T-cell (primary cell): ENCODE data around the gene FAM180A. TPM values are rescaled to one million over a fixed set of nuclear protein-coding genes. Genes with fewer than 3 reads are reported as not detected.

Source experiments
- ATAC-seq, 4 experiments: fragments of 200-7000 bp in 3 of 4; fragments of 150-1000 bp in 1 of 4; cut with Tn5 transposase; replicated peaks in 1 of 4; 1 replicate in 3 of 4; 2 replicates in 1 of 4; pipeline ENCODE4 v1.10.0; 2021; ENCODE audit warnings: moderate library complexity in 3 of 4, mild to moderate bottlenecking in 2 of 4, moderate number of reproducible peaks in 1 of 4
- CTCF ChIA-PET, 2 donors: fragments of 300-600 bp; sonication (Branson Sonifier 250); formaldehyde crosslinking; loops; one replicate each; lab custom pipeline; 2022; ENCODE audit warnings: antibody characterized with exemption in 2 of 2; lab: Charles Lee
- POLR2A ChIA-PET, 2 donors: fragments of 300-600 bp; sonication (Branson Sonifier 250); formaldehyde crosslinking; loops; one replicate each; lab custom pipeline; 2022; ENCODE audit warnings: antibody characterized with exemption in 2 of 2; lab: Charles Lee
- DNase-seq, 35 experiments: peaks; one replicate each; pipeline versions ENCODE4 v3.0.0 to v3.0.0-alpha.2; 2013 to 2023
- H3K27ac ChIP-seq: one replicate; pipeline ENCODE4 v1.5.1; 2013; ENCODE audit warnings: low read length
- H3K27me3 ChIP-seq, 2 experiments: replicated peaks in 1 of 2; 1 replicate in 1 of 2; 2 replicates in 1 of 2; pipeline versions ENCODE4 v1.6.1 to v1.7.0; 2013; ENCODE audit warnings: low read length in 1 of 2, mixed read lengths in 1 of 2; ENCODE audit not compliant: control insufficient read depth in 2 of 2, insufficient read depth in 2 of 2; ENCODE audit errors: extremely low read depth in 1 of 2
- H3K36me3 ChIP-seq, 2 donors: 1 replicate in 1 of 2; 2 replicates in 1 of 2; pipeline versions ENCODE4 v1.6.1 to v1.7.0; 2013; ENCODE audit warnings: low read length in 1 of 2; ENCODE audit not compliant: control insufficient read depth in 2 of 2, insufficient read depth in 1 of 2; ENCODE audit errors: extremely low read depth in 1 of 2
- H3K4me1 ChIP-seq, 2 experiments: 1 replicate in 1 of 2; 2 replicates in 1 of 2; pipeline versions ENCODE4 v1.6.1 to v1.7.0; 2013; ENCODE audit warnings: low read length in 2 of 2, mixed read lengths in 1 of 2; ENCODE audit not compliant: insufficient read depth in 2 of 2, control insufficient read depth in 1 of 2; ENCODE audit errors: extremely low read depth in 1 of 2
- H3K4me3 ChIP-seq, 2 donors: 1 replicate in 1 of 2; 2 replicates in 1 of 2; pipeline versions ENCODE4 v1.5.1 to v1.7.0; 2013; ENCODE audit warnings: mild to moderate bottlenecking in 2 of 2, low read length in 1 of 2, moderate library complexity in 1 of 2; ENCODE audit not compliant: control insufficient read depth in 1 of 2; ENCODE audit errors: extremely low read depth in 1 of 2
- H3K9me3 ChIP-seq: 2 replicates; pipeline ENCODE4 v1.7.0; 2013
- H3K27ac Mint-ChIP-seq, 2 donors: one replicate each; pipeline ENCODE4 v1.8.0; 2020 to 2021; ENCODE audit warnings: mild to moderate bottlenecking in 2 of 2, mixed read lengths in 2 of 2
- H3K27me3 Mint-ChIP-seq, 2 donors: one replicate each; pipeline ENCODE4 v1.8.0; 2021 to 2022; ENCODE audit warnings: mixed read lengths in 2 of 2
- H3K36me3 Mint-ChIP-seq: one replicate; pipeline ENCODE4 v1.8.0; 2021; ENCODE audit warnings: mixed read lengths
- H3K4me1 Mint-ChIP-seq, 3 donors: one replicate each; pipeline ENCODE4 v1.8.0; 2020 to 2022; ENCODE audit warnings: mixed read lengths in 3 of 3, mild to moderate bottlenecking in 1 of 3
- H3K4me3 Mint-ChIP-seq, 3 donors: one replicate each; pipeline ENCODE4 v1.8.0; 2020 to 2022; ENCODE audit warnings: mild to moderate bottlenecking in 3 of 3, mixed read lengths in 3 of 3, moderate library complexity in 3 of 3
- H3K9me3 Mint-ChIP-seq, 3 donors: one replicate each; pipeline ENCODE4 v1.8.0; 2020 to 2022; ENCODE audit warnings: mixed read lengths in 3 of 3
- WGBS: methylation state at CpG from one replicate; pipeline ENCODE4 v1.1.5; 2013; ENCODE audit warnings: missing lambda C conversion rate; ENCODE audit not compliant: insufficient coverage; 5-methylcytosine and 5-hydroxymethylcytosine counted together
- total RNA-seq, 35 experiments: library from RNA in 6 of 35; stranded (reverse) in 6 of 35; fragments of 120-200 nt in 1 of 35; gene quantifications; one replicate each; pipeline versions ENCODE4 v1.2.1 to v1.2.4 and lab custom pipeline; 2013 to 2026

Gene FAM180A
- total RNA-seq (not detected), total RNA-seq (lab: John Stamatoyannopoulos, UW) (0 to 0.06 (median 0) reads per million in 29 experiments)
- not detected for total RNA-seq (2013)

DNA sequence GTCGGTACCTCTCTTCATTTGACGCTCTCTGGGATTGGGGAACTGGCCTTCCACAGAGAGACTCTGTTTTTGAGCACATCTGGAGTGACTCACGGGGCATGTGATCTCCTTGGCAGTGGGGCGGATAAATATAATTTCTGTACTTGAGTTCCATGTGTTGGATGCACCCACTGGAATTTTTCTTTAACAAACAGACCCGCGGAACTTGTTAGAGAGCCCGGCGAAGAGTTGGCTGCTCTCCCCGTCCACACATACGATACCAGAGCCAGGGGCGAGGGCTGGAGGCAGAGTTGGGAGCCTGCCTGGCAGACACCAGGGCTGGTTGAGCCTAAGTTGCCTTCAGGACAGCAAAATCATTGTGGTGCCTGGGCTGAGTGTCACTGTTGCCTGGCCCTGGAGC lies at the start of gene FAM180A:
TSS of gene FAM180A (minus strand) at position 44 of the 400 bp plus-strand sequence. CDS start 233 bp downstream, outside the sequence.
- no peaks in the 10 kb centered on the region for H3K9me3 Mint-ChIP-seq
- DNase-seq: no peak
- ATAC-seq: no peak
- no peak within 1 kb of the TSS for H3K27ac Mint-ChIP-seq
- Histone ChIP-seq H3K27me3 (peaks cover 0 to 13% of the 10 kb centered on the region in 2 experiments), H3K4me3 (no peak within 1 kb of the TSS), H3K4me1 (no peaks in the 10 kb centered on the region), H3K9me3 (no peaks in the 10 kb centered on the region), H3K27ac (no peak within 1 kb of the TSS), H3K36me3 (no peaks in the 10 kb centered on the region)
- peaks cover 6 to 22% of the 10 kb centered on the region in 2 donors for H3K27me3 Mint-ChIP-seq
- no peaks in the 10 kb centered on the region for H3K4me1 Mint-ChIP-seq
- ChIA-PET POLR2A (no interaction called here), CTCF (no interaction called here)
- no peaks in the 10 kb centered on the region for H3K36me3 Mint-ChIP-seq
- 90% methylated on average over 10 of the region's 11 CpGs for WGBS
- no peak within 1 kb of the TSS for H3K4me3 Mint-ChIP-seq

DNA sequence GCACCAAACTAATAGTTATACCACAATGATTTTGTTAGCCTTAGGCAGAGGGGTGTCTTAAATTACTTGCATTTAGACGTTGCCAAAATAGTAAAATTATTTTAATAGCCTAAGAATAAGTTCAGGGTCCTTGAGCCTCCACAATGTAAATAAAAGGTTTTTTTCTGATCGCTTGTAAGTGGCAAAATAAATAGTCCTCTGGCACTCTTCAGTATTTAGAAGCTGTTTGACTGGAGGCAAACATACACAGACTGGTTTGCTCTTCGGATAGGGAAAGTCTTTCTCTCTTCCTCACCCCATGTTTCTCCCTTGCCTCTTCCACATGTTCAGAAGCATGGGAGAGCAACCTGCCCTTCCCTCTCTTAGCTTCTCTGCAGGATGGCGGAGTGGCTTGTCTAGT lies 49.5 kb upstream of the FAM180A start:
- Histone ChIP-seq H3K9me3 (no peaks in the 10 kb centered on the region), H3K27ac (no peak overlapping the region), H3K4me3 (no peak overlapping the region), H3K4me1 (peaks cover 0 to 4% of the 10 kb centered on the region in 2 experiments), H3K27me3 (peaks cover 0 to 14% of the 10 kb centered on the region in 2 experiments), H3K36me3 (no peaks in the 10 kb centered on the region)
- ChIA-PET CTCF (interaction anchor here in 1 of 2 donors (0.8 kb wide), 2 partner anchors 94 to 218 kb away, joined by 4 to 6 read pairs; no protein-coding TSS in a partner anchor), POLR2A (no interaction called here)
- peaks cover 8 to 10% (median 10%) of the 10 kb centered on the region in 3 donors for H3K4me1 Mint-ChIP-seq
- H3K4me3 Mint-ChIP-seq: no peak overlapping the region
- WGBS: no CpG with 5 or more reads among the region's 4 CpGs
- no peaks in the 10 kb centered on the region for H3K36me3 Mint-ChIP-seq
- ATAC-seq: no peak
- H3K27ac Mint-ChIP-seq: no peak overlapping the region
- DNase-seq: no peak
- no peaks in the 10 kb centered on the region for H3K9me3 Mint-ChIP-seq
- H3K27me3 Mint-ChIP-seq: peaks cover 7 to 24% of the 10 kb centered on the region in 2 donors

DNA sequence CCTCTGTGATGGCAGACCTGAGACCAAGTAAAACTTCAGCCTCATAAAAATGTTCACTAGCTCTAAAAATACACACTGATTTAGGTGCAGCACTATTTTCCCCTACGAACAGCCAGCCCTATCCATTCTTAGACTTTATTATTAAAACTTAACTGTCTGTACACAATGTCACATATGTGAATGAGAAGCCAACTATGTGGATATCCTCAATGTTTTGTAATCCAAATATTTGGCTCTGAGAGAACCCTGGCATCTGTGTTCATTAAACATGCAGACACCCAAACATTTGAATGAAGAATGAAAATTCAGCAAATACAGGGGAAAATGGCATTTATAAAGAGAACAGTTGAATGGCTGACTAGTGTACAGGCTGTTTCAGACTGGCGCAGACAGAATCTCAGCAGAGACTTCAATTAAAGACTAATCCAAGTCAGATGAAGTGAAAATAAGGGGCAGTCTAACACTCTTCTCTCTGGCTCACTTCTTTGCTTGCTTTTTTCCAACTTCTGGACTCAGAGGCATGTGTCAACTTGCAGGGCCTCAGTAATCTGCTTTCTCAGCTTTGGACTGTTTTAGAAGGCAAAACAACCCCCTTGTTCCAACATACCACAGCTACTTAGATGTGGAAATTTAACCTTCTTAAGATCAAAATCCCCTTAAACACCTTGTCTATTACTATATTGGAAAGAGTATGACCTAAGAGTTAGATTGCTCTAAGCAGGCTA lies 47.4 kb upstream of the FAM180A start:
- H3K4me1 Mint-ChIP-seq: peaks cover 5 to 8% (median 6%) of the 10 kb centered on the region in 3 donors
- H3K27me3 Mint-ChIP-seq: peaks cover 7 to 18% of the 10 kb centered on the region in 2 donors
- no peaks in the 10 kb centered on the region for H3K36me3 ChIP-seq
- H3K4me1 ChIP-seq: peaks cover 0 to 3% of the 10 kb centered on the region in 2 experiments
- H3K4me3 ChIP-seq: no peak overlapping the region
- H3K4me3 Mint-ChIP-seq: no peak overlapping the region
- ChIA-PET POLR2A (no interaction called here), CTCF (interaction anchor here in 1 of 2 donors (0.6 kb wide), 1 partner anchor 31 kb away, joined by 3 read pairs; no protein-coding TSS in a partner anchor)
- H3K9me3 Mint-ChIP-seq: no peaks in the 10 kb centered on the region
- H3K27me3 ChIP-seq: peaks cover 0 to 15% of the 10 kb centered on the region in 2 experiments
- DNase-seq (no peak), ATAC-seq (no peak)
- 100% methylated on average over 1 of the region's 2 CpGs for WGBS
- no peaks in the 10 kb centered on the region for H3K36me3 Mint-ChIP-seq
- H3K9me3 ChIP-seq: no peaks in the 10 kb centered on the region
- H3K27ac Mint-ChIP-seq: no peak overlapping the region
- no peak overlapping the region for H3K27ac ChIP-seq

DNA sequence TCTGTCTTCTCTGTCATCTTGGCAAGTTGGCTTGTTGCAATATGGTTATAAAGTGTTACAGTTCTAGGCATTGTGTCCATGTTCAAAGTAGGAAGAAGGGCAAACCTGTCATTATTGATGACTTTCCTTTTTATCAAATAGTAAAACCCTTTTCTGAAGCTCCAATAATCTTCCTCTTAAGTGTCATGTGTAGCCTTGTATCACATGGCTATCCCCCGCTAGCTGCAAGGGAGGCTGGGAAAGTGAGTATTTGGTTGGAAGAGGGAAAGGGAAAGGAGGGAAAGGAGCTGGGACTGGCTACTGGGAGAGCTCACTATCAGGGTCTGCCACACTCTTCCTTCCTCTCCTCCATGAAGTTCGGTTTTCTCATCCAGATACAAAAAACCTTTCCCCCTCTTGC lies 45.2 kb upstream of the FAM180A start:
- ChIA-PET CTCF (interaction anchor here in 1 of 2 donors (0.6 kb wide), 1 partner anchor 217 kb away, joined by 3 read pairs; no protein-coding TSS in a partner anchor), POLR2A (interaction anchor here in 1 of 2 donors (0.6 kb wide), 1 partner anchor 1979 kb away, joined by 4 read pairs; no protein-coding TSS in a partner anchor)
- no peak overlapping the region for H3K27ac Mint-ChIP-seq
- no peaks in the 10 kb centered on the region for H3K9me3 Mint-ChIP-seq
- H3K27me3 ChIP-seq: peaks cover 0 to 9% of the 10 kb centered on the region in 2 experiments
- H3K27me3 Mint-ChIP-seq: peaks cover 9 to 17% of the 10 kb centered on the region in 2 donors
- ATAC-seq: no peak
- H3K9me3 ChIP-seq: no peaks in the 10 kb centered on the region
- no peak overlapping the region for H3K4me3 ChIP-seq
- H3K36me3 ChIP-seq: no peaks in the 10 kb centered on the region
- no peak overlapping the region for H3K27ac ChIP-seq
- WGBS: no CpG with 5 or more reads among the region's 2 CpGs
- H3K36me3 Mint-ChIP-seq: no peaks in the 10 kb centered on the region
- no peaks in the 10 kb centered on the region for H3K4me1 ChIP-seq
- DNase-seq: no peak
- H3K4me3 Mint-ChIP-seq: no peak overlapping the region
- peaks cover 0 to 6% (median 2%) of the 10 kb centered on the region in 3 donors for H3K4me1 Mint-ChIP-seq

DNA sequence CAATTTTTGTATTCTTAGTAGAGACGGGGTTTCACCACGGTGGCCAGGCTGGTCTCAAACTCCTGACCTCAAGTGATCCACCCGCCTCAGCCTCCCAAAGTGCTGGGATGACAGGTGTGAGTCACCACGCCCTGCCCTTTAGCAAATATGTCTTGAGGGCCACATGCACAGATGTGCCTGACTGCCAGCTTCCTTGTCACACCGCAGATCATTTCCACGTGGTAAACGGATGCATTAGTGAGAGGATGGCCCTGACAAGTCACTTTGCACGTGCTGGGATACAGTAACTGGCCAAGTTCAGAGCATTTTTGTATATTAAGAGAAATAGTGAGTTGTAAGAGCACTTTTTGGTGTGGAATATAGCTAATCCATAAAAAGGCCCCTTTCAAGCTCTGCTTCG lies 44.3 kb upstream of the FAM180A start:
- Mint-ChIP-seq H3K27me3 (peaks cover 9 to 17% of the 10 kb centered on the region in 2 donors), H3K27ac (no peak overlapping the region), H3K36me3 (no peaks in the 10 kb centered on the region), H3K4me3 (no peak overlapping the region), H3K9me3 (no peaks in the 10 kb centered on the region), H3K4me1 (peaks cover 0 to 6% (median 2%) of the 10 kb centered on the region in 3 donors)
- H3K36me3 ChIP-seq: no peaks in the 10 kb centered on the region
- 82% methylated on average over 6 of the region's 9 CpGs for WGBS
- DNase-seq (no peak), ATAC-seq (no peak)
- no peak overlapping the region for H3K4me3 ChIP-seq
- H3K9me3 ChIP-seq: no peaks in the 10 kb centered on the region
- H3K27ac ChIP-seq: no peak overlapping the region
- ChIA-PET POLR2A (no interaction called here), CTCF (no interaction called here)
- peaks cover 0 to 10% of the 10 kb centered on the region in 2 experiments for H3K27me3 ChIP-seq
- H3K4me1 ChIP-seq: no peaks in the 10 kb centered on the region

DNA sequence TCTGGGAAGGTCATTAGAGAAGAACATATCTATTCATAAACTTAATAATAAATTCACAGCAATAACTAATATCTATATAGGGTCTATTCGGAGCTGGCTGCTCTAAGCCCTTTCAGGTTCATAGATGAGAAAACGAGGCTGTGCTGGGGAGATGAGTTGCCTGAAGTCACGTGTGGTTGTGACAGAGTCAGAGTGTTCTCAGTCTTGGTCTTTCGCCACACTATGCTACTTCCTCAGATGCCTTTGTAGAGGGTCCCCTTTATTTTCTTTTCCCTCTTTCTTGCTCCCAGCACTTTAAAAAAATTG lies 43.7 kb upstream of the FAM180A start:
- H3K4me3 Mint-ChIP-seq: no peak overlapping the region
- no CpG with 5 or more reads among the region's 4 CpGs for WGBS
- H3K4me1 Mint-ChIP-seq: peaks cover 0 to 6% (median 2%) of the 10 kb centered on the region in 3 donors
- H3K27me3 Mint-ChIP-seq: peaks cover 9 to 17% of the 10 kb centered on the region in 2 donors
- ChIA-PET POLR2A (no interaction called here), CTCF (no interaction called here)
- ATAC-seq (no peak), DNase-seq (no peak)
- Histone ChIP-seq H3K4me3 (no peak overlapping the region), H3K27me3 (peaks cover 0 to 10% of the 10 kb centered on the region in 2 experiments), H3K36me3 (no peaks in the 10 kb centered on the region), H3K9me3 (no peaks in the 10 kb centered on the region), H3K4me1 (no peaks in the 10 kb centered on the region), H3K27ac (no peak overlapping the region)
- H3K9me3 Mint-ChIP-seq: no peaks in the 10 kb centered on the region
- no peaks in the 10 kb centered on the region for H3K36me3 Mint-ChIP-seq
- no peak overlapping the region for H3K27ac Mint-ChIP-seq
